GM19240 (cell line): ENCODE data around the gene CHST13.

Experiments used
- DNase-seq: peaks from one replicate; pipeline ENCODE4 v3.0.0; 2011; ENCODE audit warnings: low spot score; ENCODE audit not compliant: insufficient read length

The CHST13 gene

DNA sequence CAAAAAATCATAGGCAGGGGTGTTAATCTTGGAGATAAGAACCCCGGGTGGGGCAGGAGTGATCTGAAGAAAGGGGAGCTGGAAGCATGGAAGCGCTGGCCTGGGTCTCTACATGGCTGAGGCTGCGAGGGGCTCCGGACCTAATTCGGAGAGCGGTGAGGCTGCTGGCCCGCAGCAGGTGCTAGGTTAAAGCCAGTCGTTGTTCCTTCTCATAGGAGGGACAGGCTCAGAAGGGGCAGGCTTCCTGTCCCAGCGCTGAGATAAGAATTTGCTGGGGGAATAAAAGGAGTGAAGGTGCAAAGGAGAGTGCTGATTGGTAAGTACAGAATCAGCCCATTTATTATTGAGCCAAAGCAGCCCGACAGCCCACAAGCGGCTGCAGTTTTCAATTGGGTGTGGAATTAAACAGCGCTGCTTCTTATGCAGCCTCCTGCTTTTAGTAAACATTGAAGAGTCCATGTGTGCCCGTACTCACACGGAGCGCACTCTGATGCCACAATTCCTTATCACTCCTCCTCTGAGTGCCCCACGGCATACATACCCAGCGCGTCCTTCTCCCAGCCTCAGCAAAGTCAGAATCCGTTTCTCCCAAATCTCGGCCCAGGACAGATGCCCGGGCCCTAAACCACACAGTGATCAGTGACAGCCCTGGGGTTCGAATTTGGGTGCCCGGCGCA is 17.1 kb downstream of the CHST13 start:
- no peak for DNase-seq

- DNase-seq, result no peak
Observed at GRCh38 chr3:126541628-126542339, 17.8 kb downstream of the CHST13 start.

DNA sequence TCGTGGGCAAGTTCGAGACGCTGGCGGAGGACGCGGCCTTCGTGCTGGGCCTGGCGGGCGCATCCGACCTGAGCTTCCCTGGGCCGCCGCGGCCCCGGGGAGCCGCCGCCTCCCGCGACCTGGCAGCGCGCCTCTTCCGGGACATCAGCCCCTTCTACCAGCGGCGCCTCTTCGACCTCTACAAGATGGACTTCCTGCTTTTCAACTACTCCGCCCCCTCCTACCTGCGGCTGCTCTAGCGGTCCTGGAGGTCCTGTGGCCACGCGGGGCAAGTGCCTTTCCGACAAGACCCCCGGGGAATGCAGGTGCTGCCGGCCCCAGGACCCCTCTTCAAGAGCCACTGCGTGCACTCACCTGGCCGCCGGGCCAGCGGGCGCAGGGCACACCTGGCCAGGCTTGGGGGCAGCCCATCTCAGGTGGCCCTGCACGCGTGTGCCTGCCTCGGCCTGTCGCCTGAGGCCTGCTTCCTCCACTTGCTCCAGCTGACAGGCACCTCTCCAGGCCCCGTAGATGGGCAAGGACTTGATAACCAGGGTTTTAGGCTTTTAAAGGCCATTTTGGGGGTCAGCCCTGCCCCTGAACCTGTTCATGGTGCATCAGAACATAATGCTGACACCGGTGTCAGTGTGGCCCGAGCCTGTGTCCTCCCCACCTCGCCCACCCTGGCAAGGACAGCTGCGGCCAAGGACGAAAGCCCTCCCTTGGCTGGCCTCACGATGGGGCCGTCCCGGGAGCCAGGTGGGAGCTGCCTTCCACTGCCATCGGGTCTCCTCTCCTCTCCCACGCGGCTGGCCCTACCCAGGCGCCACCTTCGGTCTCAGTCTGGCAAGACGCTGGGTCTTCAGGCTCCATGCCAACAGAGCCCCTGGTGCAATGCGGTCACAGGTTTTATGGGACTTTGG is 18.6 kb downstream of the CHST13 start:
- no peak for DNase-seq

DNA sequence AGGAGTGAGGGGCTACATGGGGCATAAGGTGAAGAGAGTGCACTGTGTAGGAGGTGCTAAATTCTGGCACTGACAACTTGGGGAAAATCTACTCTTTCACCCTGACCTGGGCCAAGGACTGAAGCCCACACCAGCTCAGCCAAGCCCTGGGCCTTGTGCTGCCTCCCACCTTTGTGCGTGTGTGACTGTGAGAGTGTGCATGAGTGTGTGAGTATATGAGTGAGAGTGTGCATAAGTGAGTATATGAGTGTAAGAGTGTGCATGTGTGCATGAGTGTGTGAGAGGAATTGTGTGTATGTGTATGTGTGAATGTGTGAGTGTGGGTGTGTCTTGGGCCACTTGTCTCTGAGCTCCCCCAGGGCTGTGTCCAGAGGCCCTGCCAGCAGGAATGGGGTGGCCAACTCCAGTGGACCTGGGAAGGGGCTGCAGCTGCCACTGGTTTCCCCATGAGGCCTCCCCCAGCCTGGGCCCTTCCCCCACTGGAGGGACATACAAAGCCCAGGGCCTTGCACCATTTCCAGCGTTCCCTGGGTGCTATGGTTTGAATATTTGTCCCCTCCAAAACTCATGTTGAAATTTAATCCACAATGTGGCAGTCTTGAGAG is 19.6 kb downstream of the CHST13 start:
- DNase-seq, result no peak

DNA sequence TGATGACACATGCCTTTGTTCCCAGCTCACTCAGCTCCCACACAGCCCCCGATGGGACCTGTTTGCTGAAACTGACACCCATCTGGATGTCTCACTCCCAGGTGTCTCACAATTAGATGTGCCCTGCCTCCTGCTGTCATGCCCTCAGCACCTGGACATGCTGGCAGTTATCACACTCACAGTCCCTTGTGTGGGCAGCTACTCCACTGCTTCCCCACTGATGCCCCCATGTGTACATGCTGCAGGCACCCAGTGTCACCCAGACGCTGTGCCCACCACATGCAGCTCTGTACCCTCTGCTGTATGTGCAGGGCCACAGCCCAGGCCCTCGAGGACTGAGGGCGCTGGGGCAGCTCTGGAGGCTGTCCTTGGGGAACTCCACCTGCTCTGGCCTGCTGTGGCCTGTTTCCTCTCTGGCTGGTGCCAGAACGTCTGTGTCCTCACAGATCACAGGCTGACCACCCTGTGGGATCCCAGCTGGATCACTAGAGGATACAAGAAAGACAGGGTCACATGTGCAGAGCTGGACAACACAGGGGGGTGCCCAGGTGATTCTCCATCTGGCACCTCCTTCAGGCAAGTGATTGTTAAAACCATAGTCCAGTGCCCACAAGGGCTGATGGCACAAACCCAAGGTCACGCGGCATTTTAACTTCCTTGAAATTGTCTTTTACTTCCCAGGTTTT is 20.8 kb downstream of the CHST13 start:
- no peak for DNase-seq

GRCh38 chr3:126545544-126545943 is 21.6 kb downstream of the CHST13 start:
- no peak for DNase-seq

DNA sequence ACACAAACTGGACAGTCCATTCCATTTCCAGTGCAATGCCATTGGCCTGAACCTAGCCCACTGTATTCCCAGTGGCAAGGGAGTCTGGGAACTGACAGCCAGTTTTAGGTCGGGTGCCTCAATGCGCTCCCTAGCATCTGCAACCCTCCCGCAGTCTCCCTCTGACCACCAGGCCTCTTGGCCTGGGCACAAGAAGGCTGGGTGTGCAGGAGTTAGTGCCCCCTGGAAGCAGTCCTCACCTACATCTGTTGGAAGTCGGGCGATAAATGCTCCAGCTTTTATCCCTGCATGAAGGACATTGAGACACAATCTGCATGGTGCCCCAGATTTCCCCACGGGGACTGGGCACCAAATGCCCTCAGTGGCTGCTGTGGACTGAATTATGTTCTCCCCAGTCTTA is 22.1 kb downstream of the CHST13 start:
- no peak for DNase-seq

DNA sequence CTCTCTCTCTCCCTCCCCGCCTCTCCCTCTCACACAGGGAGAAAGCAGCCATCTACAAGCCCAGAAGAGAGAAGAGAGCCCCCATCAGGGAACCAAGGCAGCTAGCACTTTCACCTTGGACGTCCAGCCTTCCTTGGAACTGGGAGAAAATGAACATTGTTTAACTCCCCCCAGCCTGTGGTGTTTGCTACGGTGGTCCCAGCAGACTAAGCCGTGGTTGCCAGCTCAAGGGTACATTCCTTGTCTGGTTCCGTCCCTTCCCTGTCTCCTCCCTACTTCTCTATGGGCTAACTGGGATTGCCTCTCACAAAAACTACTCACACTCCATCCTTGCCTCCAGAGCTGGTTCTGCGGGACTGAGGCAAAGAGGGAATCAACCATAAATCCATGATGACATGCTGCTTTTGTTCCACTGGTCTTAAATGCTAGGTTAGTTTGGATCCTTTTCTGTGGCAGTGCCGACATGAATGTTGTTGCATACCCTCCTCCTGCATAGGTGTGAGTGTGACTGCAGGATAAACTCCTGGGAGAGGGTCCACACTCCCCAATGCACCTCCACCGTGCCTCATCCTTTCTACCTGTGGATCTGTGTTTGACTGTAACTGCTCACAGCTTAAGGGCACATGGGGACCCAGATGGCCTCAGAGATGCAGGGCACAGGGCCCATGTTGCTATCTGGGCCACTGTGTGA is 22.7 kb downstream of the CHST13 start:
- DNase-seq, result no peak

DNA sequence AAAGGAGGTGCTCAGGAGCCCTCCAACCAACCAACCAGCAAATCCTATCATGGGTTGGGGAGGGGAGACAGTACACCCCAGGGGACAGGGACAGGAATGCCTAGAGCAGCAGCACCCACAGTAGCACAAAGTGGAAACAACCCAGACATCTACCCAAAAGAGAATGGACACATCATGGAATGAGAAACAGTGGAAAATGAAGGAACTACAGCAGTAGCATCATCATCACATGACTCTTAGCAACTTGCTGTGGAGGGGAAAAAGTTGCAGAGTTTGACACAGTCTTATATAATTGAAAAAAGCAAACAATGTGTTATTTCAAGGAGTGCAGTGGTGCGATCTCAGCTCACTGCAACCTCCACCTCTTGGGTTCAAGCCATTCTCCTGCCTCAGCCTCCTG is 23.8 kb downstream of the CHST13 start:
- no peak for DNase-seq

GRCh38 chr3:126548556-126549466 is 24.9 kb downstream of the CHST13 start:
- DNase-seq, result no peak

- no peak for DNase-seq
Observed at GRCh38 chr3:126549861-126550487, 26.0 kb downstream of the CHST13 start.

DNA sequence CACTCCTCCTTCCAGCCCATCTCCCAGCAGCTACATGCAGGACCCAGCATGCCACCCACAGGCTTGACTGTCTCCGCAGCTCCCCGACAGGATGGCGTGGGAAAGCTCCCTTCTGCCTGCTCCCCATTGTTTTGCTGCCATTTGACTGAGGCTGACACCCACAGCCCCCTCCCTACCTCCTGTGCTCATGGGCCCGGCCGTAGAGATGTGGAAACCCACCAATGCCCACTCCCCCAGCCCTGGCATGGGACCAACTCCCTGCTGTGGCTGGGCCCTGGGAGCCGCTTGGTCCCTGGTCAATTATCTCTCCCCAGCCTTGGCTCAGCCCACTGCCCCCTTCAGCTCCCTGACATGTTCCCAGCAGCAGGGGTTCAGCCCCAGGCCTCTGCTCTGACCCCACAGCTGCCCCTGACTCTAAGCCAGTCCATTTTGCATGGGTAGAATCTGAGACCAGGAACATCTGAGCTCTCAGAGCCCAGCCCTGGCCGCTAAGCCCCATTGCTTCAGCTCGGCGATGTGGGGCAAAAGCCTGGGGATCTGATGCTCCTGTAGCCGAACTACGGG is 26.6 kb downstream of the CHST13 start:
- DNase-seq, result no peak

- DNase-seq, result no peak
Observed at GRCh38 chr3:126551121-126551838, 27.3 kb downstream of the CHST13 start.

DNA sequence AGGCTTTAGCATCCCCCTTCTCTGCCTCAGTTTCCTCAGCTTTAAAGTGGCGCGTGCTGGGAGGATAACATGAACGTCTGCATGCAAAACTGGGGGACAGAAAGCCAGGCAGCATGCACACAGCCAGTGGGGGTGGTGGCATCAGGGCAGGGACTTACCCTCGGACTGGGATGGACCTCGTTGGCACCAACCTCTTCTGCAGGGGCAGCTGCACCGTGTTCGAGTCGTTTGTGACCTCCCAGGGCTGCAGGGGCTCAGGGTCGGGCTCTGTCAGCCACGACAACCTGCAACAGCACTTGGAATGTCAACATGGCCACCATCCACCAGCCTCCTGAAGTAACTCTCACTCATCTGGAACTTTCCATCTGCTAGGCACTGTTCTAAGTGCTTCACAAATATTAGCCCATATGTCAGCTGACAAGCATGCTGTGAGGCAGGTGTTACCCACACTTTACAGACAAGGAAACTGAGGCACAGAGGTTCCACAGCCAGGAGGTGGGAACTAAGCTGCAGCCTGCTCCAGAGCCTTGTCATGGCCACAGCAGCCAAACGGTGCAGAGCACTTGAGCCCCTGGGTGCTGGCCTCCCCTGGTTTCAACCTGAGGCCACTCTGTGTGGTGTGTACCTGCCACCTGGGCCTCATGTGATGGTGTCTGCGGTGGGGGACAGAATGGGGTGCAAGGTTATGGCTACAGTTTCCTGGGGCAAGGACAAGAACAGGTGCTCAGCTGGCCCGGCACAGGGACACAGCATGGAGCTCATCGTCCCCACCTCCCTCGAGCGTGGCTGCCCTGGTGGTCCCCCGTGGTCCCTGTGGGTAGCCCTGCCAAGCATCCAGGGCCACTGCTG is 28.1 kb downstream of the CHST13 start:
- DNase-seq, result no peak

DNA sequence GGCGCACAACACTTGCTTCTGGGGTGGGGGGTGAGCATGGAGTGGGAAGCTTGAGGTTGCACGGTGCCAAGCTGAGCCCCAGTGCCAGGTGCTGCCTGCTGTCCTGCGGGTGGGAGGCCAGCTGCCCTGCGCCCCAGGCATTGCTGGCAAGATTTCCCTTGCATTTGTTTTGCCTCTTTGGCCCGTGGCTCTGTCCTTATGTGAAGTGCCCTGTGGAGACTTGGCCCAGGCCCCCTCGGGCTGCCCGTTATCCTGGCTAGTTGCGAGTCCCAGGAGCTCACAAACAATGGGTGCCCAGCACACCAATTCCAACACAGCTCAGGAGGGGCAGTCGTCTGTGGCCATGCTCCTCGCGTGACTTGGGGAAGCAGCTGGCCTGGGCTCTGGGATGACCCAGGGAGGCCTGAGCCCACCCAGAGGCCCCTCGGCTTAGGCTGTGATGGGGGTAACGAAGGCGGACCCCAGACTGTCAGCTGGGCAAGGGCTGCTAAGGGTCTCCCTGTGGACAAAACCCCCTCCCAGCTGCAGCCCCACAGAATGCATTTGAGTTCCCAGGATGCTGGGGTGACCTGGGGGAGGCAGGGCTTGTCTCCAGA is 28.8 kb downstream of the CHST13 start:
- no peak for DNase-seq

DNA sequence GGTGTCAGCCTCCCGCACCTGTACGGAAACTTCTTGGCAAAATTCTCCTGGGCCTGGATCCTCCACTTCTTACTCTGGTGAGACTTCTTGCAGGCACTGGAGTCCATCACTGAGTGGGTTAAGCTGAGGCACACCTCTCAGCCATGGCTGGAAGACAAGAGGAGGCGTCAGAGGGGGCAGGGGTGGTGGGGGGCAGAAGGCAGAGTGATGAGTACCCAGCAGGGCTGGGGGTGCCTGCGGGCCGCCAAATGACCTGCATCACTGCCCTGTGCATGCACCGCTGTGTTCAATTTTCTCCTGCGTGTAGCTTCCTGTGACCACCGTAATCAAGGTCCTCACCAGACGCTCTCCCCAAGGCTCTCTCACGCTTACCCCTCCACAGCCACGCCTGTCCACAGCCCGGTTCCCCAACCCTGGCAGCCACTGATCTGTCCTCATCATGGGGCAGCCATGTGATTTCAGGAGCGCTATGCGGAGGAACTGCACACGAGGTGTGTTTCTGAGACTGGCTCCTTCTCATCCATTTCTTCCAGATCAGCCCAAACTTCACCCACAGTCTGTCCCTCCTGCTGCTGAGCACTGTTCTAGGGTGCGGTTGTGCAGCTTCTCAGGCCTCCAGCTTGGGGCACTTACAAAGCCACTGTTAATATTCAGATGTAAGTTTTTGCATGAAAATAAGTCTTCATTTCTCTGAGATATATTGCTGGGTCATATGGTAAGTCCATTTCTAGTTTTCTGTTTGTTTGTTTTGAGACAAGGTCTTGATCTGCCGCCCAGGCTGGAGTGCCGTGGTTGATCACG is 29.5 kb downstream of the CHST13 start:
- DNase-seq, result no peak
